NCI-H748 treated with DMSO at 0.1 percent for 48 hours (cell line): Measurements from ENCODE around the gene HBM.
"Not testable (repeated sequence)": the region's sequence is repeated elsewhere in the genome, so short reads cannot be mapped to it uniquely, and the experiment has no call there.

Experiments used
- DNase-seq: peaks from one replicate; lab custom pipeline; 2025; lab: John Stamatoyannopoulos, UW

Gene HBM

DNA sequence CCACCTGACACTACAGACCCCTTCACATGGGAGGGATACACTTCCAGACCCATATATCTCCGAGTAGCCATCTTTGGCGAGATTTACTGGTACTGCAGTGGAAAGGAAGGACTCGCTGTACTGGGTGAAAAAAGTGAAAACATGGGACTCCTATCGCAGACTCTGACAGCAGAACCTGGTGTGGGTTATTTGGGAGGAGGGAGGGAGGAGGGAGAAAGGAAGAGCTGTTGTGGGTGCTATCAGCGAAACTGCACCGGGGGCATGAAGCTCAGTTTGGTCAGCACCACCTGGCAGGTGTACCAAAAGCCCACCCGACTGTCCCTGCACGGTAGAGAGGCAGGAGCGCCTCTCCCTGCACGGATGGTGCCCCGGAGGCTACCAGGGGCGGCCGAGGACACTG lies 19.4 kb downstream of the HBM start:
- no peak for DNase-seq

- DNase-seq, result no peak
These were observed 19.9 kb downstream of the HBM start for GRCh38 chr16:185691-186090.

DNA sequence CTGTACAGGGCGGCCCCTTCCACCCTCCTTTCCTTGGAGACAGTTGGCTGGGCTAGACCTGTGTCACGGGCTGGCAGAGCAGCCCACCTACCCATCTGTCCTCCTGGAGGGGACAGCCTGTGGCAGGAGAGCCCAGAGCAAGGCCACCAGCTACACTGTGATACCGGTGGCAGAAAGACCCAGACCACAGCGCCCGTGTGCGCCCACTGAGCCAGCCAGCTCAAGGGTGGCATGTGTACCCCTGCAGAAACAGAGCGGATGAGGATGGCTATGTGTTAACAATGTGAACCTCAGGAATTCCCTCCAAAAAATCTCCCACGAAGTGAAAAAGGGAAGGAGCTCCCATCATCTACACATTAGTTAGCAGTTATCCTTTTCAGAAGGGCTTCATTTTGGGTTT lies 21.6 kb downstream of the HBM start:
- DNase-seq, result no peak

DNA sequence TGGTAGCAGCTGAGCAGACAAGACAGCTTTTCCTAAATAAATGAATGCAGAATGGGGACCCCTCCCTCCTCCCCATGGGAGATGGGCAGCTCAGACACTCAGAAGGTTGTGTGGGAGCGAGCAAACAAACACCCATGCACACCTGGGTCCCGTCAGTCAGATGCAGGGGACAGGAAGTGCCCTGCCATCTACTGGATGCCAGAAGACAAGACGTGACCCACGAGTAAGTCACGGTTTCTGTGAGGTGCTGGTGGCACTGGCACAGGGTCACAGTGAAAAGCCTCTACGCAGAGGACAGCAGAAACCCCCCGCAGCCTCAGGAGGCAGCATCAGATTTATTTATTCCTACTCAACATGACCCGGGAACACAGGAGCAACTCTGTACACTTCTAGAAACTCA lies 22.9 kb downstream of the HBM start:
- DNase-seq, result no peak

GRCh38 chr16:189604-190186 lies 23.9 kb downstream of the HBM start:
- no peak for DNase-seq

GRCh38 chr16:191831-192230 lies 26.1 kb downstream of the HBM start:
- no peak for DNase-seq

- no peak for DNase-seq
These were observed 26.9 kb downstream of the HBM start for GRCh38 chr16:192686-193085.

GRCh38 chr16:193441-193840 lies 27.7 kb downstream of the HBM start:
- DNase-seq, result no peak

GRCh38 chr16:194516-194915 lies 28.7 kb downstream of the HBM start:
- no peak for DNase-seq

GRCh38 chr16:200388-200787 lies 34.6 kb downstream of the HBM start:
- DNase-seq, result no peak

GRCh38 chr16:203246-203645 lies 37.5 kb downstream of the HBM start:
- no peak for DNase-seq

DNA sequence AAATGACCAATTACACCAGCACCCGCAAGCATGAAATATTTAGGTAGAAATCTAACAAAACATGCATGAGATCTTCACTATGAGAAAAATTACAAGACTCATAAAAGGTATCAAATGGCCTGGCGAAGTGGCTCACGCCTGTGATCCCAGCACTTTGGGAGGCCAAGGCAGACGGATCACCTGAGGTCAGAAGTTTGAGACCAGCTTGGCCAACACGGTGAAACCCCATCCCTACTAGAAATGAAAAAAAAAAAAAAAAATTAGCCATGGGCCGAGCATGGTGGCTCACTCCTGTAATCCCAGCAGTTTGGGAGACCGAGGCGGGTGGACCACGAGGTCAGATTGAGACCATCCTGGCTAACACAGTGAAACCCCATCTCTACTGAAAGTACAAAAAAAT lies 38.3 kb downstream of the HBM start:
- not testable (repeated sequence) for DNase-seq

- not testable (repeated sequence) for DNase-seq
These were observed 43.6 kb downstream of the HBM start for GRCh38 chr16:209359-209758.

GRCh38 chr16:211631-212180 lies 45.9 kb downstream of the HBM start:
- DNase-seq, result not testable (repeated sequence)

GRCh38 chr16:212999-213398 lies 47.2 kb downstream of the HBM start:
- no peak for DNase-seq
